GM23248 (cell line): ENCODE data around the gene CLEC16A. TPM values are rescaled to one million over a fixed set of nuclear protein-coding genes. Genes with fewer than 3 reads are reported as not detected.

Experiments used
- DNase-seq: peaks from one replicate; pipeline ENCODE4 v3.0.0-alpha.2; 2015
- H2AFZ ChIP-seq: fragments of 200-600 bp; sonication (generic); 2 replicates; pipeline ENCODE4 v1.6.1; 2016; ENCODE audit warnings: antibody characterized with exemption
- H3F3A ChIP-seq: fragments of 200-600 bp; sonication (generic); 2 replicates; pipeline ENCODE4 v1.6.1; 2016; ENCODE audit warnings: mild to moderate bottlenecking, antibody characterized with exemption, mixed run types; ENCODE audit not compliant: insufficient read depth
- H3K27ac ChIP-seq: fragments of 200-600 bp; sonication (generic); 2 replicates; pipeline ENCODE4 v1.5.1; 2016; ENCODE audit warnings: mild to moderate bottlenecking
- H3K27me3 ChIP-seq: fragments of 200-600 bp; sonication (generic); replicated peaks from 2 replicates; pipeline ENCODE4 v1.6.1; 2016; ENCODE audit warnings: mild to moderate bottlenecking; ENCODE audit not compliant: insufficient read depth
- H3K36me3 ChIP-seq: fragments of 200-600 bp; sonication (generic); 2 replicates; pipeline ENCODE4 v1.6.1; 2016; ENCODE audit warnings: low read depth, mild to moderate bottlenecking
- H3K4me1 ChIP-seq: fragments of 200-600 bp; sonication (generic); 2 replicates; pipeline ENCODE4 v1.6.1; 2016; ENCODE audit warnings: mild to moderate bottlenecking; ENCODE audit not compliant: insufficient read depth
- H3K4me2 ChIP-seq: fragments of 200-600 bp; sonication (generic); one replicate; pipeline ENCODE4 v1.6.1; 2016; ENCODE audit warnings: mild to moderate bottlenecking; ENCODE audit not compliant: unreplicated experiment
- H3K4me3 ChIP-seq: fragments of 200-600 bp; sonication (generic); 2 replicates; pipeline ENCODE4 v1.5.1; 2016; ENCODE audit warnings: mild to moderate bottlenecking
- H3K79me2 ChIP-seq: fragments of 200-600 bp; sonication (generic); 2 replicates; pipeline ENCODE4 v1.6.1; 2016; ENCODE audit warnings: mild to moderate bottlenecking; ENCODE audit not compliant: insufficient read depth
- H3K9ac ChIP-seq: fragments of 200-600 bp; sonication (generic); 2 replicates; pipeline ENCODE4 v1.6.1; 2016; ENCODE audit warnings: mild to moderate bottlenecking
- H3K9me2 ChIP-seq: fragments of 200-600 bp; sonication (generic); 2 replicates; pipeline ENCODE4 v1.6.1; 2016; ENCODE audit warnings: mixed run types, mild to moderate bottlenecking, moderate library complexity; ENCODE audit not compliant: insufficient read depth
- H3K9me3 ChIP-seq: fragments of 200-600 bp; sonication (generic); one replicate; pipeline ENCODE4 v1.6.1; 2017; ENCODE audit warnings: low read depth
- H4K20me1 ChIP-seq: fragments of 200-600 bp; sonication (generic); 2 replicates; pipeline ENCODE4 v1.6.0; 2016; ENCODE audit not compliant: insufficient read depth
- EZH2 ChIP-seq: fragments of 200-600 bp; sonication (generic); IDR thresholded peaks from 2 replicates; pipeline ENCODE4 v1.6.1; 2018; ENCODE audit warnings: antibody characterized with exemption, mild to moderate bottlenecking; ENCODE audit not compliant: insufficient read depth, poor library complexity, severe bottlenecking
- EZH2phosphoT487 ChIP-seq: fragments of 200-600 bp; sonication (generic); IDR thresholded peaks from 2 replicates; pipeline ENCODE4 v1.6.1; 2018; ENCODE audit warnings: antibody characterized with exemption, moderate library complexity, mild to moderate bottlenecking, low read depth; ENCODE audit not compliant: insufficient read depth
- WGBS, 2 experiments: methylation state at CpG; one replicate each; pipeline ENCODE4 v1.1.6; 2015 to 2017; ENCODE audit warnings: low lambda C conversion rate in 2 of 2, low coverage in 1 of 2; ENCODE audit errors: missing lambda C conversion rate in 2 of 2; 5-methylcytosine and 5-hydroxymethylcytosine counted together
- in situ Hi-C: fragments of 300-500 bp; cut with MboI; formaldehyde crosslinking; loops from 2 replicates; pipeline ENCODE4 v1.15.0; 2020
- polyA plus RNA-seq: library from polyadenylated mRNA; unstranded; fragments of >200 nt; fragmentation: Nextera tagmentation; extraction: Ambion mirVana; gene quantifications from 2 replicates; pipeline ENCODE4 v1.2.1, GENCODE V29; 2016
- total RNA-seq: library from RNA; depleted of rRNA; stranded (reverse); fragments of >200 nt; shearing (Covaris generic); gene quantifications from 2 replicates; pipeline ENCODE4 v1.2.3, GENCODE V29; 2014

Gene CLEC16A
- total and polyA plus RNA-seq, 2 experiments from 2014 or later, result 13.2 to 21.4 TPM

GRCh38 chr16:10936272-10936984, 7.9 kb upstream of the CLEC16A start:
- no peaks in the 10 kb centered on the region for H3K36me3 ChIP-seq
- no peak for DNase-seq
- no peak overlapping the region for H3K27ac ChIP-seq
- no peak overlapping the region for H2AFZ ChIP-seq
- no peaks in the 10 kb centered on the region for H3K9me2 ChIP-seq
- peaks cover 40% of the 10 kb centered on the region for H3K4me1 ChIP-seq
- H3K9me3 ChIP-seq, result no peaks in the 10 kb centered on the region
- H3K27me3 ChIP-seq, result no peaks in the 10 kb centered on the region
- in situ Hi-C loops, result no loop called here
- H4K20me1 ChIP-seq, result peaks cover 6% of the 10 kb centered on the region
- no peaks in the 10 kb centered on the region for H3F3A ChIP-seq
- TF ChIP-seq EZH2phosphoT487 (no peak), EZH2 (no peak)
- WGBS, 2 experiments, result 42 to 50% methylated on average over 8 of the region's 8 CpGs
- peak overlapping the region; percentile 14 for H3K4me2 ChIP-seq
- H3K79me2 ChIP-seq, result peaks cover 100% of the 10 kb centered on the region
- no peak overlapping the region; the same call in 1 of the 2 replicates for H3K9ac ChIP-seq
- no peak overlapping the region for H3K4me3 ChIP-seq

GRCh38 chr16:10937068-10937859, 7.1 kb upstream of the CLEC16A start:
- peaks cover 100% of the 10 kb centered on the region for H3K79me2 ChIP-seq
- H3K9me2 ChIP-seq, result no peaks in the 10 kb centered on the region
- peak overlapping the region; percentile 43 for H3K4me3 ChIP-seq
- H2AFZ ChIP-seq, result no peak overlapping the region
- H4K20me1 ChIP-seq, result peaks cover 6% of the 10 kb centered on the region
- no peaks in the 10 kb centered on the region for H3K27me3 ChIP-seq
- H3K4me2 ChIP-seq, result peak overlapping the region; percentile 64
- WGBS, 2 experiments, result 20 to 22% methylated on average over 11 of the region's 11 CpGs
- TF ChIP-seq EZH2phosphoT487 (no peak), EZH2 (no peak)
- in situ Hi-C loops, result no loop called here
- H3K9me3 ChIP-seq, result no peaks in the 10 kb centered on the region
- peak; percentile 34 for DNase-seq
- H3F3A ChIP-seq, result no peaks in the 10 kb centered on the region
- H3K27ac ChIP-seq, result no peak overlapping the region
- H3K4me1 ChIP-seq, result peaks cover 40% of the 10 kb centered on the region
- no peaks in the 10 kb centered on the region for H3K36me3 ChIP-seq
- H3K9ac ChIP-seq, result peak overlapping the region; percentile 30; the same call in 1 of the 2 replicates

GRCh38 chr16:10938321-10938720, 6.0 kb upstream of the CLEC16A start:
- Histone ChIP-seq H3K9me3 (no peaks in the 10 kb centered on the region), H3K4me3 (peak overlapping the region; percentile 92; the same call in 1 of the 2 replicates), H4K20me1 (peaks cover 6% of the 10 kb centered on the region), H3K36me3 (no peaks in the 10 kb centered on the region), H3K9ac (no peak overlapping the region), H3K4me2 (peak overlapping the region; percentile 29), H3K9me2 (no peaks in the 10 kb centered on the region), H3K79me2 (peaks cover 89% of the 10 kb centered on the region), H3F3A (no peaks in the 10 kb centered on the region), H2AFZ (no peak overlapping the region), H3K27ac (no peak overlapping the region), H3K4me1 (peaks cover 40% of the 10 kb centered on the region), H3K27me3 (no peaks in the 10 kb centered on the region)
- WGBS, 2 experiments, result 40 to 41% methylated on average over 7 of the region's 7 CpGs
- TF ChIP-seq EZH2phosphoT487 (no peak), EZH2 (no peak)
- DNase-seq, result peak; percentile 57
- in situ Hi-C loops, result no loop called here

GRCh38 chr16:10938796-10939648, 5.3 kb upstream of the CLEC16A start:
- DNase-seq, result no peak
- in situ Hi-C loops, result no loop called here
- Histone ChIP-seq H3K4me3 (peak overlapping the region; percentile 92), H3K36me3 (no peaks in the 10 kb centered on the region), H3K9me2 (no peaks in the 10 kb centered on the region), H3F3A (no peaks in the 10 kb centered on the region), H3K4me2 (peak overlapping the region; percentile 92), H3K4me1 (peaks cover 40% of the 10 kb centered on the region), H3K9ac (no peak overlapping the region), H3K27me3 (no peaks in the 10 kb centered on the region), H3K27ac (no peak overlapping the region), H2AFZ (no peak overlapping the region), H4K20me1 (peaks cover 6% of the 10 kb centered on the region), H3K79me2 (peaks cover 82% of the 10 kb centered on the region), H3K9me3 (no peaks in the 10 kb centered on the region)
- 39 to 45% methylated on average over 7 of the region's 7 CpGs for WGBS, 2 experiments
- TF ChIP-seq EZH2, result no peak
- no peak for TF ChIP-seq EZH2phosphoT487
